GM12864 (cell line): Measurements from ENCODE around the gene INO80B.
"Not testable (repeated sequence)": the region's sequence is repeated elsewhere in the genome, so short reads cannot be mapped to it uniquely, and the experiment has no call there.

Experiments
- DNase-seq: peaks from one replicate; pipeline ENCODE4 v3.0.0-alpha.2; 2011; ENCODE audit warnings: low read depth
- H3K4me3 ChIP-seq: 2 replicates; pipeline ENCODE4 v1.5.1; 2011; ENCODE audit warnings: mild to moderate bottlenecking, low read depth, low read length, control low read depth
- TF ChIP-seq, protein P1 (sequence below): IDR thresholded peaks from 2 replicates; pipeline ENCODE4 v1.5.1; 2011; ENCODE audit warnings: low read depth, mild to moderate bottlenecking, moderate library complexity, low read length, control low read depth, inconsistent platforms; ENCODE audit errors: missing control alignments

Gene INO80B

DNA sequence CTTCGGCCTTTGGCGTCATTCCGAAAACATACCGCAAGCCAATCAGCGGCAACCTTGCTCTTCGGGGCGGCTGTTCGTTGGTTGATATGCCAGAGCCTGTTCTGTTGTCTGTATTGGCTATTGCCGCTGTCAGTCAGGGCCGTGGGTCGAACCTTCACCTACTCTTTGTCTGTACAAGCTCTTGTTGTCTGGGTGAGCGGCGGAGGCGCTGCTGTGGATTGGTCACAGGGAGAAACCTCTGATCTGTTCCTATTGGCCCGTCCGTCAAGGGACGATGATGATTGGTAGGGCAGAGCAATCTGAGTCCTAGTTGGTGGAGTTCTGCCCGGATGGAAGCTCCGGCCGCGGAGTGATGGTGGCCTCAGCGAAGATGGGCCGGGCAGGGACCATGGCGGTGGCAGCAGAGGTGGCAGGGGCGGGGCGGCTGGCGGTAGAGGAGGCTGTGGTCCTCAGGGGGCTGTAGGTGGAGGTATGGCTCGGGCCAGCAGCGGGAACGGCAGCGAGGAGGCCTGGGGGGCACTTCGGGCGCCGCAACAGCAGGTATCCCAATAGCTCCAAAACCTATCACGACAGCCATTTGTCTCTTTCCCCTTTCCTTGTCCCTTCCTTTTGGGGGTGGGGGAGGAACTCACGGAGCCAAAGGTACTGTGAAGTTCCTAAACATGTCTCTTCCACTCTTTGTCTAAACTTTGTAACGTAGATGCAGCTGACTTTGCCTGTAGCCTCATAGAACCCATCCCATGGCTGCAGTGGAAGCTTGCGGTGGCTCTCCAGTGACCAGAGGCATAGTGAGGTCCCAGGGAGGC is 3.4 kb downstream of the INO80B start, which contains the start of gene WBP1:
TSS of gene WBP1 (plus strand) at position 307 of the 806 bp plus-strand sequence. CDS start at position 472, 165 bp downstream.
- TF ChIP-seq, protein P1, sequence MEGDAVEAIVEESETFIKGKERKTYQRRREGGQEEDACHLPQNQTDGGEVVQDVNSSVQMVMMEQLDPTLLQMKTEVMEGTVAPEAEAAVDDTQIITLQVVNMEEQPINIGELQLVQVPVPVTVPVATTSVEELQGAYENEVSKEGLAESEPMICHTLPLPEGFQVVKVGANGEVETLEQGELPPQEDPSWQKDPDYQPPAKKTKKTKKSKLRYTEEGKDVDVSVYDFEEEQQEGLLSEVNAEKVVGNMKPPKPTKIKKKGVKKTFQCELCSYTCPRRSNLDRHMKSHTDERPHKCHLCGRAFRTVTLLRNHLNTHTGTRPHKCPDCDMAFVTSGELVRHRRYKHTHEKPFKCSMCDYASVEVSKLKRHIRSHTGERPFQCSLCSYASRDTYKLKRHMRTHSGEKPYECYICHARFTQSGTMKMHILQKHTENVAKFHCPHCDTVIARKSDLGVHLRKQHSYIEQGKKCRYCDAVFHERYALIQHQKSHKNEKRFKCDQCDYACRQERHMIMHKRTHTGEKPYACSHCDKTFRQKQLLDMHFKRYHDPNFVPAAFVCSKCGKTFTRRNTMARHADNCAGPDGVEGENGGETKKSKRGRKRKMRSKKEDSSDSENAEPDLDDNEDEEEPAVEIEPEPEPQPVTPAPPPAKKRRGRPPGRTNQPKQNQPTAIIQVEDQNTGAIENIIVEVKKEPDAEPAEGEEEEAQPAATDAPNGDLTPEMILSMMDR: no peak
- H3K4me3 ChIP-seq: peak within 1 kb of the TSS; percentile 90
- peak; percentile 100 for DNase-seq

DNA sequence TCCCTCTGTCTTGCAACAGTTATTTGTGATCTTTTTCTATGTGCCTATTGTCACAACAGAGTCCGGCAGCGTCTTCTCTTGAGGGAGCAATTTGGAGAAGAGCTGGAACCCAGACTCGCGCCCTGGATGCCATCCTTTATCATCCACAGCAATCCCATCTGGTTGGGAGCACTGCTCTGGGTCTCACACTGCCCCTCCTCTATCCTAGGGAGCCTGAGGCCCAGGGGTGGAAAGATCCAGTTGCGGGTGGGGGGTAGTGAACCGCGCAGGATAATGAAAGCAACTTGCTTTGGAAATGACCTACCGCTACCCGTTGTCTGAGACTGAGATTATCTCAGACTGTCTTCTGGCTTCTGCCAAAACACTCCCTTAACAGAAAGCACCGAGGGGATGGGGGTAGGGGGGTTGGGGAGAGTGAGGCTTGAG is 4.1 kb downstream of the INO80B start:
- peak overlapping the region; percentile 90 for H3K4me3 ChIP-seq
- TF ChIP-seq, protein P1: no peak
- no peak for DNase-seq

DNA sequence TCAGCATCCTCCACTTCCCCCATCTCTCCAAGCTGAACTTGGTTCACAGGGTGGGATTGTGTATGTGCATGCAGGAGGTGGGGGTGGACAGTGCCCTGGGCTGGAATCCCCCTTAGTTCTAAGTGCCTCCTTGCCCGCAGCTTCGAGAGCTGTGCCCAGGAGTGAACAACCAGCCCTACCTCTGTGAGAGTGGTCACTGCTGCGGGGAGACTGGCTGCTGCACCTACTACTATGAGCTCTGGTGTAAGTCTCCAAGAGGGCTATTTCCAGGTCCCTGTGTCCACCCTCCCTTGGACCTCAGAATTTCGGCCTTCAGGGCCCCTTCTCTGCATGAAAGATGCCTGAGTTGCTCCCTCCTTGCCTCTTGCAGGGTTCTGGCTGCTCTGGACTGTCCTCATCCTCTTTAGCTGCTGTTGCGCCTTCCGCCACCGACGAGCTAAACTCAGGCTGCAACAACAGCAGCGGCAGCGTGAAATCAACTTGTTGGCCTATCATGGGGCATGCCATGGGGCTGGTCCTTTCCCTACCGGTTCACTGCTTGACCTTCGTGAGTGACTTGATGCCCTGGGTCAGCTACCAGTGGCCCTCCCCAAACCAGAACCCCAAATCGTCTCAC is 4.7 kb downstream of the INO80B start:
- peak overlapping the region; percentile 90 for H3K4me3 ChIP-seq

GRCh38 chr2:74460187-74460586 is 5.3 kb downstream of the INO80B start:
- H3K4me3 ChIP-seq: not testable (repeated sequence)

More for the DNA sequence above, 4.7 kb downstream of the INO80B start:
- not testable (repeated sequence) for DNase-seq

DNA sequence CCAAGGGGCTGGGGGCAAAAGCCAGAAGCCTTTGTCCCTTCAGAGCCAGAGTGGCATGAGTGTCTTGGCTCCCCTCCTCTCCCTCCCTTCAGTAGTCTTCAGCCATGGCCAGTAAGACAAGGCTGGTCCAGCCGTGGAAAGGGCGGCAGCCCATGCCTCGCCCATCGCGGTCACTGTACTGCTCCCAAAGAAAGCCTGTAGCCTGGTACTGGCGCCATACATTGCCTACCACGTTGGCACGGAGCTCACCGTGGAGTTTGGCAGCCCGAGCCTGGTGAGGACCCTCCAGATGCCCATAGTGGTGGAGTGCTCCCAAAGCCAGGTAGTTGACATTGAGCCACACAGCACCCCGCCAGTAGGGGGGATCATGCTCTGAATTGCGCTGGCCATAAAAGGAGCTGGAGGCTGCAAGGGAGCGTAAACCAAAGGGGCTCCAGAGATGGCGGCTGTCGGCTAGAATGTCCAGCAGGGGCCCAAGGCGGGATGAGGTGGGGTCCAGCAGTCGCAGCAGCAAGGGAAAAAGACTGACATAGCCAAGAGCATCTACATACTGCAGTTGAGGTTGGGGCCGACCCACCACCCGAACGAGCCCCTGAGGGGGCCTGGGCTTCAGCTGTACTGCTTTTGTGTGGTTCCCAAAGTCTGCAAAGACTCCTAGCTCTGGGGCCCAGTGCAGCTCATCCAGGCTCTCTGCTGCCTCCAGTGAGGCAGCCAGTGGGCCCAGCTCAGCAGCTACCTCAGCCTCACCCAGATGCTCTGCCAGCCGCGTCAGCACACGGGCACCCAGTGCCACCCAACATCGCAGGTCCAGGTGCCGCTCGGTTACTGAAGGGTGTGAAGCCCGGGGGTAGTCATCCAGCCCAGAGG is 6.5 kb downstream of the INO80B start:
- H3K4me3 ChIP-seq: no peak overlapping the region
- TF ChIP-seq, protein P1: peak; percentile 35
- no peak for DNase-seq

More at GRCh38 chr2:74460187-74460586, 5.3 kb downstream of the INO80B start:
- DNase-seq: not testable (repeated sequence)

- TF ChIP-seq, protein P1: no peak
- H3K4me3 ChIP-seq: no peak overlapping the region
- DNase-seq: no peak
Measured at GRCh38 chr2:74462054-74462785, 7.3 kb downstream of the INO80B start.

DNA sequence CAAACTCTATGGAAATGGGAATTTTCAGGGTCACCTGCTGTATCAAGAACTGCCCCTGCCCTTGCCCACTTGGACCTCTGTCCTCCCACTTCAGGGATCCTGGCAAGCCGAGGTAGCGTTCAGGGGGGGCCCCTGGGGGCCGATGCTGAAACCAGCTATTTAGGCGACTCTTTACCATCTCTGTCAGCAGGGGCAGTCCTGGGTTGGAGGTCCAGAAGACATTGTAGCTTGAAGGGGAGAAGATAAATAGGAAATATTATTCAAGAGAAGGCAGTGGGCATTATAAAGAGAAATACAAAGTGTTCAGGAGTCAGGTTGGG is 7.9 kb downstream of the INO80B start:
- no peak for DNase-seq
- TF ChIP-seq, protein P1: no peak

More for the DNA sequence above, 7.9 kb downstream of the INO80B start:
- H3K4me3 ChIP-seq: no peak overlapping the region
